GM12801 (cell line): ENCODE data around the gene CDON.

Source experiments
- CTCF ChIP-seq: IDR thresholded peaks from one replicate; pipeline ENCODE4 v1.5.1; 2011; ENCODE audit warnings: control low read depth; ENCODE audit not compliant: insufficient read length; ENCODE audit errors: extremely low read depth

CDON gene

GRCh38 chr11:125958872-125959400 is 103.7 kb downstream of the CDON start:
- TF ChIP-seq CTCF: no peak

- no peak for TF ChIP-seq CTCF
These were observed 104.9 kb downstream of the CDON start for GRCh38 chr11:125957618-125958332.

DNA sequence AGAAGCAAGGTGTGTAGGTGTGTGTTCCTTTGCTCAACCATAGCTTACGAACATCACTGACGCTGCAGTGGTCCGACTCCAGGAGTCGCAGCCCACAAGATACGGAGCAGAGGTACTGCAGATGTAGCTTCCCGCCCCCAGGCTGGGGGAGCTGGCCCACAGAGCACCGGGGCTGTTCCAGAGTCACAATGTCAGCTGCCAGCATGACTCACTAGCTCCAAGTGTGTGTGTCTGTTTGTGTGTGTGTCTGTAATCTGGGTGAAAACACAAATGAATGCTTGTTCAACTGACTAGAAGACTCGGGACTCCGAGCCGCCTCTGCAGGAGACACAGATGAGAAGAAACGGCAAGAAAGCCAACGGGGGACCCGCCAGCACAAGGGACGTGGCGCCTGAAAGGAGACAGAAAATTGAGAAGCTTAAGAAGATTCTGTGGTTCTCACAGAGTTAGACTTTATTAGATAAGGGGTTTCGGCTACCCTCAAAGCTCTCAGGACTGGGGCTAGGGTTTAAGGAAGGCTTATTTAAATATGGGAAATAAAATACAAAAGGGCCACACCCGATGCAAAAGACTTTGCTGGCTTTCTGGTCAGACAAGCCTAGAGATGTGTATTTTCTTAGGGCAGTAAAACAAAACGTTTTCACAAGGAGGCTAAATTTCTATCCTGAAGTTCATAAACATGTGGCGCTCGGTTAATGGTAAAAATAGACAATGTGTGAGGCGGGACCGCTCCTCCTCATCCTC is 106.1 kb downstream of the CDON start:
- TF ChIP-seq CTCF: no peak

DNA sequence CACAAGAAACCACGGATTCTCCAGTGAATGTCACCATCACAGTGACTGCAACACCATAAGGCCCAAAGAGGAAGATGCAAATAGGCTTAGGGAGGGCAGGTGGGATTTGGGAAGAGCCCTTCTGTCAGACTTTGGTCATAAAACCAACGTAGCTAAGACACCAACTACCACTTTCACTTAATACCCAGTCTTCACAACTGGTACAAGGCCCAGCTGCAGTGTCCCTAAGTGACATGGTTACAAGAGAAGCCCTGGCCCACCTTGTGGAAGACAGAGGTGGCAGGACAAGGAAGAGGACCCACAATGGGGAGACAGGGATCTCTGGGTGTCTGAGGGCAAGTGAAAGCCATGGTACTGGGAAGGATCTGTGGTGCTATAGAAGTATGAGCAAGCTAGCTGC is 106.8 kb downstream of the CDON start:
- TF ChIP-seq CTCF: no peak

DNA sequence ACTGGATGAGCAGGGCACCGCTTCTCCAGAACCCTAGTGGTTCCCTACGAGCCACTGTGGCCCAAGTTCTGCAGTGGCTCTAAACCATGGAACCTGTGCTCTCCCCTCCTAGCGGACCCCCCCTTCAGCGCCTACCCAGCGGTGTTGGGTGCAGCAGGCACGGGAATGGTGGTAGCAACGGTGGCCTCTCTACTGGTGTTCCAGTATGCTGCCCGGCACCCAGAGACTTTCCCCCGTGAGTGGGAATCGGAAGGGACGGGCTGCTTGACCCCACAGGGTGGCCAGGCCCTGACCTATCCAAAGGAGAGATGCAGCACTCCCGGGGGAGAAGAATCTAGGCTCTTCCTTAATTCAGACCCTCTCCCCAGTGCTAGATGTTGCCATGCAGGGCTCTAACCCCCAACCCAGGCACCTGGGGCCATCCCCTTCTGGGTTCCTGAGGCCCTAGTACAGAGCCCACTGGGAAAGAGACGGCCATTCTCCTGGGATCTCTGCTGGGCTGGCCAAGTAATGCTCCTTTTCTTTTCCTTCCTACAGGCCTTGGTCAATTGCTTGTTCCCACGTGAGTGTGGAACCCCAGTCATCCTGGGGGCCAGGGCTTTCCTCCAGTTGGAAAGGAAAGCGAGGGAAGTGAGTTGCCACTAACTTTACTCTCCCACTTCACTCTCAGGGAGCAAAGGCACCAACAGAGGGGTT is 107.6 kb downstream of the CDON start:
- no peak for TF ChIP-seq CTCF

DNA sequence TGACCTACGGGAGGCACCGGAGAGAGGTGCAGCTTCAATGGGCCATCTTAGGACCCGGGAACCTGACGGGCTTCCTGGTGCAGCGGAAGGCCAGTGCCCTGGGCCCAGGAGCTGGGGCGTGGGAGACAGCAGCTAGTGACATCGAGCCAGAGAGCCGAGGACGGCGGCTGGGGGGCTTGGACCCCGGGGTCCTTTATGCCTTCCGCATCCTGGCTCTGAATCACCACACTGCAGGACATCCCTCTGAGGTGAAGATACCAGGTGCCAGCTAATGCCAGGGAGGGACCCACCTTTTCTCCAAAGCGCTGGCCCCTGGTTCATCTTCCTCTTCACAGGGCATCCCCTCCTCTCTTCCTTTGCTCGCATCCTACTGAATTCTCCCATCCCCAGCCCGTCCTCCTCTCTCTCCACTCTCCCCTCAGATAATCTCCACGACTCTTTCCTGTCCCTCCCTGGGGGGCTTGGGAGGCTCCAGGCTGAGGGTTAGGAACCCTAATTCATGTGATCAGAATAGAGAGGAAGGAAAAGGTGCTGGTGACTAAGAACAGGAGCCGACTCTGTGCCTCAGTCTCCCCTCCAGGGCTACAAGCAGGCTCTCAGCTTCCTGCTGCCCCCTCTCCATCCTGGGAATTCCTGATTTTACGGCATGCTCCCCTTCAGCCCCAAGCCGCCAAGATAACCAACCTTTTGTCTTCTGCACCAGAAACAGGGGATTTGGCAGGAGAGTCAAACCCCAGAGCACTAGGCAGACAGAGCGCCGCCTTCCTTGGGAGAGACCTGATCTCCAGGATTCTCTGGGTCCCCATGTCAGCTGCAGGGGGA is 108.3 kb downstream of the CDON start:
- no peak for TF ChIP-seq CTCF
